ENCODE data around the gene EMX1. TPM values are rescaled to one million over a fixed set of nuclear protein-coding genes. Genes with fewer than 3 reads are reported as not detected.

EMX1 gene
- total RNA-seq, 2 experiments from 2014 or later = not detected

GRCh38 chr2:72938455-72938854 is 21.1 kb downstream of the EMX1 start:
- ChIA-PET POLR2A (no interaction called here), CTCF (ENCODE audit: unreplicated experiment) (no interaction called here)
- Histone ChIP-seq H3K36me3 (ENCODE audit: insufficient read depth, low read length) (no peaks in the 10 kb centered on the region), H3K79me2 (ENCODE audit: insufficient read depth, low read depth, low read length) (no peaks in the 10 kb centered on the region), H3K27ac (ENCODE audit: low read depth, low read length, poor library complexity, severe bottlenecking) (no peak overlapping the region), H3K9me2 (ENCODE audit: insufficient read depth, low read length) (no peaks in the 10 kb centered on the region), H3K9me3 (ENCODE audit: low read length) (no peaks in the 10 kb centered on the region), H3K4me2 (ENCODE audit: low read length) (no peak overlapping the region), H2AFZ (ENCODE audit: low read length) (no peak overlapping the region), H4K20me1 (ENCODE audit: insufficient read depth, low read length) (no peaks in the 10 kb centered on the region), H3K4me1 (ENCODE audit: insufficient read depth, low read length, poor library complexity, severe bottlenecking) (no peaks in the 10 kb centered on the region), H3K4me3 (ENCODE audit: low read depth, low read length, poor library complexity, severe bottlenecking) (no peak overlapping the region)
- intact Hi-C loops (cut with micrococcal nuclease; ENCODE audit: unreplicated experiment) = no loop called here
- TF ChIP-seq EZH2phosphoT487 (IDR thresholded peaks at IDR 0.05; ENCODE audit: borderline replicate concordance, low read depth, low read length) (no peak), CTCF (conservative IDR thresholded peaks at IDR 0.05; ENCODE audit: low read length) (no peak)
- no peak for DNase-seq (ENCODE audit: low spot score)
- BruUV-seq (replicated peaks) = no TSS peak

- BruUV-seq (replicated peaks) = no TSS peak
- no peak for TF ChIP-seq EZH2phosphoT487 (IDR thresholded peaks at IDR 0.05; ENCODE audit: borderline replicate concordance, low read depth, low read length)
- no peak for TF ChIP-seq CTCF (conservative IDR thresholded peaks at IDR 0.05; ENCODE audit: low read length)
- Histone ChIP-seq H3K9me2 (ENCODE audit: insufficient read depth, low read length) (no peaks in the 10 kb centered on the region), H3K9me3 (ENCODE audit: low read length) (no peaks in the 10 kb centered on the region), H4K20me1 (ENCODE audit: insufficient read depth, low read length) (no peaks in the 10 kb centered on the region), H3K4me3 (ENCODE audit: low read depth, low read length, poor library complexity, severe bottlenecking) (no peak overlapping the region), H3K4me1 (ENCODE audit: insufficient read depth, low read length, poor library complexity, severe bottlenecking) (no peaks in the 10 kb centered on the region), H2AFZ (ENCODE audit: low read length) (no peak overlapping the region), H3K4me2 (ENCODE audit: low read length) (no peak overlapping the region), H3K27ac (ENCODE audit: low read depth, low read length, poor library complexity, severe bottlenecking) (no peak overlapping the region), H3K36me3 (ENCODE audit: insufficient read depth, low read length) (no peaks in the 10 kb centered on the region), H3K79me2 (ENCODE audit: insufficient read depth, low read depth, low read length) (no peaks in the 10 kb centered on the region)
- ChIA-PET CTCF (ENCODE audit: unreplicated experiment) (no interaction called here), POLR2A (no interaction called here)
- no peak for DNase-seq (ENCODE audit: low spot score)
- intact Hi-C loops (cut with micrococcal nuclease; ENCODE audit: unreplicated experiment) = no loop called here
Measured at GRCh38 chr2:72940361-72940760, 23.0 kb downstream of the EMX1 start.

GRCh38 chr2:72940786-72941185 is 23.5 kb downstream of the EMX1 start:
- Histone ChIP-seq H4K20me1 (ENCODE audit: insufficient read depth, low read length) (no peaks in the 10 kb centered on the region), H3K36me3 (ENCODE audit: insufficient read depth, low read length) (no peaks in the 10 kb centered on the region), H3K4me1 (ENCODE audit: insufficient read depth, low read length, poor library complexity, severe bottlenecking) (no peaks in the 10 kb centered on the region), H3K9me3 (ENCODE audit: low read length) (no peaks in the 10 kb centered on the region), H2AFZ (ENCODE audit: low read length) (no peak overlapping the region), H3K4me3 (ENCODE audit: low read depth, low read length, poor library complexity, severe bottlenecking) (no peak overlapping the region), H3K27ac (ENCODE audit: low read depth, low read length, poor library complexity, severe bottlenecking) (no peak overlapping the region), H3K4me2 (ENCODE audit: low read length) (no peak overlapping the region), H3K9me2 (ENCODE audit: insufficient read depth, low read length) (no peaks in the 10 kb centered on the region), H3K79me2 (ENCODE audit: insufficient read depth, low read depth, low read length) (no peaks in the 10 kb centered on the region)
- DNase-seq (ENCODE audit: low spot score) = no peak
- intact Hi-C loops (cut with micrococcal nuclease; ENCODE audit: unreplicated experiment) = no loop called here
- no peak for TF ChIP-seq CTCF (conservative IDR thresholded peaks at IDR 0.05; ENCODE audit: low read length)
- TF ChIP-seq EZH2phosphoT487 (IDR thresholded peaks at IDR 0.05; ENCODE audit: borderline replicate concordance, low read depth, low read length) = no peak
- CTCF ChIA-PET (ENCODE audit: unreplicated experiment) = no interaction called here
- BruUV-seq (replicated peaks) = no TSS peak
- POLR2A ChIA-PET = no interaction called here
